GM19467 (cell line): ENCODE data around the gene OR2V1.

ENCODE experiments used
- ATAC-seq: cut with Tn5 transposase; IDR thresholded peaks from one replicate; pipeline ENCODE4 v1.9.1; 2021; ENCODE audit warnings: mild to moderate bottlenecking, moderate library complexity; ENCODE audit not compliant: unreplicated experiment

Gene OR2V1

GRCh38 chr5:181084621-181085195, 46.3 kb downstream of the OR2V1 start:
- ATAC-seq: no peak

GRCh38 chr5:181081989-181082388, 49.0 kb downstream of the OR2V1 start:
- ATAC-seq: no peak

DNA sequence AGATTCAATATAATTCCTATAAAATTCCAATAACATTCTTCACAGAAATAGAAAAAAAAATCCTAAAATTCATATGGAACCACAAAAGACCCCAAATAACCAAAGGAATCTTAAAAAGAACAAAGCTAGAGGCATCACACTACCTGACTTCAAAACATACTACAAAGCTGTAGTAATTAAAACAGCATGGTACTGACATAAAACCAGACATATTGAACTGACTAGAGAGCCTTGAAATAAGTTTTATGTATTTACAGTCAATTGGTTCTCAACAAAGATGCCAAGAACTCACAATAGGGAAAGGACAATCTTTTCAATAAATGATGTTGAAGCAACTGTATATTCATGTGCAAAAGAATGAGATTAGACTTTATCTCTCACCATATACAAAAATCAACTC, 54.0 kb downstream of the OR2V1 start:
- no peak for ATAC-seq
